ENCODE results near the gene CHST11.
"Not testable (repeated sequence)": the region's sequence is repeated elsewhere in the genome, so short reads cannot be mapped to it uniquely, and the experiment has no call there.

The CHST11 gene

DNA sequence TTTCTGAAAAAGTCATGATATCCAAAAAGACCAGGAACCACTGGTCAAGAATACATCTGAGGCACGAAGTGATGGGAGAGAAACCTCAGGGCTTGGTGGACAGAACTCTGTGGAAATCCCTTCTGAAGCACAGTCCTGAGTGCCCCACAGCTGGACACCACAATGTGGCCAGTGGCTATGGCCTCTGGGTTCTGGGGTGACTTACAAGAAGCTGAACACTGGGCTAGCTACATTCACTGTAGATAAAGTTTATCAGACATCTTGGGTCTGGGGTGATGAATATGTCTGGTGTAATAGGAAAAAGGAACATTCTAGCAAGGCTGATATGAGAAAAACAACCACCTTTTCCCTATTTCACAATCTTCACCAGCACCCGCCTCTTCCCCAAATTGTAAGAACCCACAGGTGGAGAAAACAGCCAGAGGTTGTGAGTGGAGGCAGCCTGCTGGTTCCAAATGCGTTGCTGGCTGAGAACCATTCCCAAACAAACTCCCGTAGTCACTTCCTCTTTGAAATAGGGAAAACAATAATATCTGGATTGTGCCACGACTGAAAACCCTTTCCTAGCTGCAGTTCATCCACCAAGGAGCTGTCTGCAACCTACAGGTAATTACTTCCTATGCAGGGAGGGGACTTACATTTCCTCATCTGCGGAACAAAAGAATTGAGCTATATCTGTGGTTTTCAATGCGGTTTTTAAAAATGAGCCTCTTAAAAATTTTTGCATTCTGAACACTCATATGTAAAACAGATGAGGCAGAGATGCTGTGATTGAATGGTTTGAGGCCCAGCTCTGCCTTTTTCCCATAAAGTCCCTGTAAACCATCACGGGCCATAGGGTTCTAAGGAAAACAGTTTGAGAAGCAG is 307.7 kb downstream of the CHST11 start:
- no peak for DNase-seq (ENCODE audit: low spot score)

GRCh38 chr12:104767261-104767660 is 310.5 kb downstream of the CHST11 start:
- DNase-seq (ENCODE audit: low spot score): no peak

DNA sequence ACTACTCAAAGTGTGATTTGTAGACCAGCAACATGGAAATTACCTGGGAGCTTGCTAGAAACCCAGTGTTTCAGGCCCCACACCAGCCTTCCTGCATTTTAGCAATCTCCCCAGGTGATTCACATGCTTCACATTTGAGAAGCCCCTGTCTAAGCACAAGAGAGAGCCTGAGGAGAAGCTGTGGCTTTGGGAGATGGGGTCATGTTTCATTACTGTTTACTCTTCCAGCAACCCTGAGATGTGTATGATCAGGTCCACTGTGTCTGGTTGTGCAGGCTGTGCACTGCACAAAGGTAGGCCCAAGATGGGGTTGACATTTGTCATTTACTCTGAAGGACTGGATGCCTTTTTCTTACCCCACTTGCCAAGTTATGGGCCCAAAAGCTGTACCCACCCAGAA is 311.3 kb downstream of the CHST11 start:
- no peak for DNase-seq (ENCODE audit: low spot score)

DNA sequence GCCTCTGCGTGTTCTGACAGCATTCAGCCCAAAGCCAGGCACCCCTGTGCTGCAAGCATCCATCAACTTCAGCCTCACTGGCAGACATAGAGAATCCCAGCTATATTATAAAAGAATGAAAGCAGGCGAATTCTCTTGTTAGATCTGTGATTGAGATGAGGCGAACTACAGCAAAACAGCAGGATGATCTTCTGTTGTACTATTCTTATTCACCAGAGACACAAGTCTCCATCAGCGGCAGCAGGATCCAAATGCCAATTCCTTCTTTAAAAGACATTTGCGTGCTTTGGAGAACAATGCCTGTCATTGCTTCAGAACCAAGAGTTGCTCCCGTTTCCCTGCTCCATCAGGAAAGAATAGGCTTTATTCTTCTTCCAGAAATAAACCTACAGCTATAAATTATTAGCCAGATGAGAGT is 312.4 kb downstream of the CHST11 start:
- no peak for DNase-seq (ENCODE audit: low spot score)

- DNase-seq (ENCODE audit: low spot score): no peak
These were observed 315.6 kb downstream of the CHST11 start for GRCh38 chr12:104772336-104772735.

GRCh38 chr12:104775731-104776231 is 319.0 kb downstream of the CHST11 start:
- DNase-seq (ENCODE audit: low spot score): no peak

DNA sequence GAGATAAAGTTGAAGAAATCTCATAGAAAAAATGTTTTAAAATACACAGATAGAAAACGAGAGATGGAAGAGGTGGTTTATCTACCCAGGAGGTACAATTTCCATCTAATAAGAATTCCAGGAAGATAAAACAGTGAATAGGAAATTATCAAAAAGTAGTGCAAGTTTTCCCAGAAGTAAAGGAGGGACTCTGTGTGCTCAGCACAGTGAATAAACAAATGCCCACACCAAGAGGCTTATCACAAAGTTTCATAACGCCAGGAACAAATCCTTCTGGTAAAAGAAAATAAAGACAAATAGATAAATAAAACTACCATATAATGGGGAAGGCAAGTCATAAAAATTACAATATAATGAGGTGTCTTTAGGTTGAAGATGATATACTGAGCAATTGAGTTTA is 322.4 kb downstream of the CHST11 start:
- DNase-seq (ENCODE audit: low spot score): no peak

- no peak for DNase-seq (ENCODE audit: low spot score)
These were observed 325.5 kb downstream of the CHST11 start for GRCh38 chr12:104782296-104782695.

- no peak for DNase-seq (ENCODE audit: low spot score)
These were observed 327.8 kb downstream of the CHST11 start for GRCh38 chr12:104784592-104784991.

- DNase-seq (ENCODE audit: low spot score): no peak
These were observed 329.1 kb downstream of the CHST11 start for GRCh38 chr12:104785886-104786285.

DNA sequence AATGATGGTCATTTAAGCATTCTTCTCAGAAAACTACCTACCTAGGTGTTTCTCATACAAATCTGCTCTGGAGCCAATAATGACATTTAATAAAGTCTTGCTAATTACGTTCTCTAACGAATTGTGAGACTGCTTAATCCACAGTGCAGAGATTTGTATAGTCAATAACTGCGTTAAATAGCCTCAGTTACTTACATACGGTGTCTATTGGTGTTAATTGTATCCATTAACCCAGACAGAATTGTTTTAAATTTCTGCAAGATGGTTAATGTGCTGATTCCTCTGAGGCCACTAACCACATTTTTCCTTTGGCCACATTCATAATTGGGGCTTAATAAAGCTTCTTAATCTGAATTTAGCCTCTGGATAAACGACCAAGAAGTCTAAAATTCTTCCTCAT is 329.6 kb downstream of the CHST11 start:
- no peak for DNase-seq (ENCODE audit: low spot score)

DNA sequence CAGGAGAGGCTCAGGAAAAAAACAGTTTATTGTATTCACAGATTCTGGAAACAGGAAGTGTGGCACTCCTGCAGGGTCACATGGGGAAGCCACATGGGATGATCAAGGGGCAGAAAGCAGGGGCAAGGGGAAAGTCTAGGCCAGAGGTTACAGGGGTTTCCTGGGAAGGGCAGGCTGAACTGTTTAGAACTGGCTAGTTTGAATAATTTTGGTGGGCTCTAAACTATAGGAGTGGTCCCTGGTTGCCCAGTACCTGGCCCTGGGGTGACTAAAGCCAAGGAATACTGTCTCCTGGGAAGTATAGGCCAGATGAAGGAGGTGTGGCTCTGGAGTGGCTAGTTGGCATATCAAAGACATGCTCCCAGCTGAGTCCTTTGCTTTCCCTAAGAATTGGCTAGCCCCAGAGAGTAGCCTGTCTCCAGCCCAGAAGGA is 332.1 kb downstream of the CHST11 start:
- no peak for DNase-seq (ENCODE audit: low spot score)

DNA sequence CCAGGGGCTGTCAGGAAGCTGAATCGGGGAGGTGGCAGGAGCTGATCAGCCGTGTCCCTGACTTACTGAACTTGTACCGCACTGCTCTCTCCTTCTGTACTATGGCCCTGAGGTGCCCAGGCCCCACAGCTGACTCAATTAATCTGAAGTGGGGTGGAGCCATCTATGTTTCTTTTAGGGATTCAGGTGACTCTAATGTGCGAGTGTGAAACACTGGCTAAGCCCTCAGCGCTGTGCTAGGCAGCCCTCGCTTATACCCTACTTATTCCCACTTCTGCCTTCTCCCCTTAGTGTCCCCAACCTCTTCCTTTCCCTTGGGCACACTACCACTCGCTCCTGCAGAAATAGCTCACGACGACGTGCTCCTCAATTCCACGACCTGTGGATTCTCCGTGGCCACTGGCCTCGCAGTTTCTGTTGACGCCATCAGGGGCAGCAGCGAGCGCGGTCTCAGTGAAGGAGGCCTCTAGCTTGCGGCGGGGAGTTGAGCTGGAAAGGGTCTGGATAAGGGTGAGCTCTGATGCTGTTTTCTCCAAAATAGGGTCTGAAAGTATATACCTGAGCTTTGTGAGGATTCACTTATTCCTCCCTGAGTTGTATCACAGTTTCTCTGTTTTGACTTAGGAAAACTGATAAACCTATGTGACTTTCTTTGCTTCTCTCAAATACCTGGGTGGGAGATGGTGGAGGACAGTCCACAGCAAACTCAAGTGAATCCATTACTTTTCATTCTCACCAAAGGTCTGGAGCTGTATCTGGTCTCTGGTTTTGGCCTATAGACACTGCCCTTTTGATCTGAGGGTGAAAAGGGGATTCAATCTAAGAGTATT is 333.8 kb downstream of the CHST11 start:
- DNase-seq (ENCODE audit: low spot score): no peak

- peak; percentile 65 for DNase-seq (ENCODE audit: low spot score)
These were observed 335.8 kb downstream of the CHST11 start for GRCh38 chr12:104792570-104792969.

DNA sequence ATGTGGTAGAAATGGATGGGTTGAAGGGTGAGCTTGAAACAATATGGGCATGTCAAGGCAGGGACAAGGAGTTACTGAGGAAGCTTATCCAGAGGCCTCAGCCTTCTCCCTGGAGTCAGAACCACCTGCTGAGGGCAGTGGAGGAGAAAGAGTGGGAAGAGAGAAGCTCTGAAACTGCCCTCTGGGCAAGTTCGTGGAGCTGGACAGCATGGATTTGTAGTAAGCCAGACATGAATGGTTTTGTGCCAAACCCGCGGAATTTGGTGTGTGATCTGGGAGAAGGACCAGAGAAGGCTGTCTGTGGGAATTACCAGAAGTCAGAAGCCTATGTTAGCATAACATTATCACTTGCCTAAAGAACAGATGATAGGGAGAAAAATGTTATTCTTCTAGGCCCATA is 336.5 kb downstream of the CHST11 start:
- DNase-seq (ENCODE audit: low spot score): no peak

DNA sequence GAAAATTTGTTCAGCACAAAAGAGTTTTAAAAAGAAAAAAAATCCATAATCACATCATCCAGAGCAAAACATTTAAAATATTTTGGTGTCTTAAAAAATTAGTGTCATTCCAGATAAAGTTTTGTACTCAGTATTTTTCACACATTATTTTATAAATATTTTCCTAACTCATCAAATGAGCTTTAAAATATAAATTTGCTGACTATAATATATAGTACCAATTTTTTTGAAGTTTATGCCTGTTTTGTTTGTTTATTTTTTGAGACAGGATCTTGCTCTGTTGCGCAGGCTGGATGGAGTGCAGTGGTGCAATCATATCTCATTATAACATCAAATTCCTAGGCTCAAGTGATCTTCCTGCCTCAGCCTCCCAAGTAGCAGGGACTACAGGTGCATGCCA is 337.2 kb downstream of the CHST11 start:
- no peak for DNase-seq (ENCODE audit: low spot score)

GRCh38 chr12:104796475-104796862 is 339.7 kb downstream of the CHST11 start:
- no peak for DNase-seq (ENCODE audit: low spot score)

DNA sequence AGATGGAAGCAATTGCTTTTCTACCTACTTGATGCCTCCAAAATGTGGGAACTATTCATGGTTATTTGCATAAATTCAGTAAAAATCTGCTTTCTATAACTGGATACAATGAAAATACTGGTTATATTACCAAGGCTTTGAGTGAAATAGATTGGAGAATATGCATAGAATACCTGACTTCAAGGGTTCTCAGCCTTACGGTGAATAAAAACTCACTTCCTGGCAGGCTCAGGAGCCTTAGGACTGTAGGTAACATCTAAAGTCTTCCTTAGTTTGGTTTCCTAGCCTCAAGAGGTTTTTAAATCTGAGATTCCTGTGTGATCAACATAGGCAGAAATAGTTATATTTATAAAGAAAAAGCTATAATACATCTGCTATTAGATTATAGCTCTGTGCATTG is 342.7 kb downstream of the CHST11 start:
- no peak for DNase-seq (ENCODE audit: low spot score)

GRCh38 chr12:104801005-104801404 is 344.3 kb downstream of the CHST11 start:
- no peak for DNase-seq (ENCODE audit: low spot score)

GRCh38 chr12:104801427-104801826 is 344.7 kb downstream of the CHST11 start:
- no peak for DNase-seq (ENCODE audit: low spot score)

DNA sequence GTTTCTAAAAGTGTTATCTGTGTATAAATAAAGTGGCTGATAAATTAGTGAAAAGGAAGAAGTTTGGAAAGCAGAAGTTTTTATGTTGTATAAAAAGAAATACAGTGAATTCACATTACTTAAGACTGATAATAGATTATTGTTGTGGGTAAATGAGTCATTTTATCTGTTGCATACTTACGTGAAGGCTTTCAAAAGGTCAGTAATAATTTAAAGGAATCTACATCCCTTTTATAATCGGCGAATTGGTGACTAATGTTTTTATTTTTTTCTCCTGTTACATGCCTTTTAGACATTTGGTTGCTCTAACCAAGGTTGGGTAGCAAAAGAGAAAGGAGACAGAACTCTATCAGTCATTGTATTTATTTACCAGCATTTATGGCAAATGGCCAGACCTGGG is 345.5 kb downstream of the CHST11 start:
- no peak for DNase-seq (ENCODE audit: low spot score)

- DNase-seq (ENCODE audit: low spot score): no peak
These were observed 348.4 kb downstream of the CHST11 start for GRCh38 chr12:104805186-104805585.

DNA sequence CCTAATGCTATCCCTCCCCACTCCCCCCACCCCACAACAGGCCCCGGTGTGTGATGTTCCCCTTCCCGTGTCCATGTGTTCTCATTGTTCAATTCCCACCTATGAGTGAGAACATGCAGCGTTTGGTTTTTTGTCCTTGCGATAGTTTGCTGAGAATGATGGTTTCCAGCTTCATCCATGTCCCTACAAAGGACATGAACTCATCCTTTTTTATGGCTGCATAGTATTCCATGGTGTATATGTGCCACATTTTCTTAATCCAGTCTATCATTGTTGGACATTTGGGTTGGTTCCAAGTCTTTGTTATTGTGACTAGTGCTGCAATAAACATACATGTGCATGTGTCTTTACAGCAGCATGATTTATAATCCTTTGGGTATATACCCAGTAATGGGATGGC is 349.4 kb downstream of the CHST11 start:
- DNase-seq (ENCODE audit: low spot score): not testable (repeated sequence)
